Astrocyte of the cerebellum (primary cell): ENCODE results near the gene ATXN1.
A peak's percentile ranks its signal among the peaks of the same experiment; 100 is the strongest.

Source experiments
- DNase-seq: peaks from one replicate; pipeline ENCODE4 v3.0.0-alpha.2; 2011; ENCODE audit warnings: low read depth
- H3K4me3 ChIP-seq: 2 replicates; pipeline ENCODE4 v1.5.1; 2011; ENCODE audit warnings: mild to moderate bottlenecking, low read depth, low read length, moderate library complexity
- in situ Hi-C: cut with HindIII; loops from 2 replicates; pipeline ENCODE4 v1.10.0; 2017; ENCODE audit warnings: low sequenced_read_pairs
- TF ChIP-seq, protein P1 (sequence below): IDR thresholded peaks from 2 replicates; pipeline ENCODE4 v1.5.1; 2012; ENCODE audit warnings: low read length, low read depth, moderate library complexity, mild to moderate bottlenecking; ENCODE audit errors: missing control alignments

Gene ATXN1

DNA sequence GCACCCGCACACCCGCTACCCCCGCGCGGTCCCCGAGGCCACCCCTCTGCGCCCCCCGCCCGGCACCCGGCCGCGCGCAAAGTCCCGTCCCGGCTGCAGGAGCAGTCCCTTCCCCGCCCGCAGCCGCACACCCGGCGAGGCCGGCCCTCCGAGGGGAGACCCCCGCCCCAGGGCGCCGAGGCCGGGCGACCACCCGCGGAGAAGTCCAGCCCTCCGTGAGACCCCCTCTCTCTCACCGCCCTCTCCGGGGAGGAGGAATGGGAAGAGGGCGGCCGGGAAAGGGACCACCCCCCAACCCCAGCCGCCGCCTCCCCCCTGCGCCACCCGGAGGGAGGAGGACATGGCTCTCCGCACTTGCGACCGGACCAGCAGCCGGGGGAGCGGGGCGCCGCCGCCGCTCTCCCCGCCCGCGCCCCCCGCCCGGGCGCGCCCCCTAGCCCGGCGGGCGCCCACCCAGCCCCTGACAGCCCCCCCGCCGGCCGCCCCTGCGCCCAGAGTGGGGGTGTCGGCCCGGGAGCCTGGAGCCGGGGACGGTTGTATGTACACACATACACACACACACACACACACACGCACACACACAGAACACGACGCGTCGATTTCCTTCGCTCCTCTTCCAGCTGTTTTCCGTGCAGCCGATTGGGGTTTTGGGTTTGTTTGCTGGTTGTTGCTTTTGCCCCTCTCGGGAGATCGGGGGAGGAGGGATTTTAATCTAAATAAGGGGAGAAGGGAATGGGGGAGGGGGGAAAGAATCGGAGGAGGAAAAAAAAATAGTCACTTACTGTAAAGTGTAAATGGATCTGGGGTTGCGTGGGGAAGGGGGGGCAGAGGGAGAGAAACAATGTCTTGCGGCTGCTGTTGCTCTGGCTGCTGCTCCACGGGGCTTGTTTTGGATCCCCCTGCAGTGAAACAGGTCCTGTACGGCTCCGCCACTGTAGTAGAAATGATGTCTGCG, at the start of gene ATXN1:
Gene ATXN1, minus strand, starts transcription at position 945 of the 955 bp plus-strand sequence.
- no peak for DNase-seq
- TF ChIP-seq, protein P1, sequence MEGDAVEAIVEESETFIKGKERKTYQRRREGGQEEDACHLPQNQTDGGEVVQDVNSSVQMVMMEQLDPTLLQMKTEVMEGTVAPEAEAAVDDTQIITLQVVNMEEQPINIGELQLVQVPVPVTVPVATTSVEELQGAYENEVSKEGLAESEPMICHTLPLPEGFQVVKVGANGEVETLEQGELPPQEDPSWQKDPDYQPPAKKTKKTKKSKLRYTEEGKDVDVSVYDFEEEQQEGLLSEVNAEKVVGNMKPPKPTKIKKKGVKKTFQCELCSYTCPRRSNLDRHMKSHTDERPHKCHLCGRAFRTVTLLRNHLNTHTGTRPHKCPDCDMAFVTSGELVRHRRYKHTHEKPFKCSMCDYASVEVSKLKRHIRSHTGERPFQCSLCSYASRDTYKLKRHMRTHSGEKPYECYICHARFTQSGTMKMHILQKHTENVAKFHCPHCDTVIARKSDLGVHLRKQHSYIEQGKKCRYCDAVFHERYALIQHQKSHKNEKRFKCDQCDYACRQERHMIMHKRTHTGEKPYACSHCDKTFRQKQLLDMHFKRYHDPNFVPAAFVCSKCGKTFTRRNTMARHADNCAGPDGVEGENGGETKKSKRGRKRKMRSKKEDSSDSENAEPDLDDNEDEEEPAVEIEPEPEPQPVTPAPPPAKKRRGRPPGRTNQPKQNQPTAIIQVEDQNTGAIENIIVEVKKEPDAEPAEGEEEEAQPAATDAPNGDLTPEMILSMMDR = no peak
- peak within 1 kb of the TSS; percentile 90 for H3K4me3 ChIP-seq
- in situ Hi-C loops = loop anchor here (10.0 to 25.0 kb wide), 2 partner anchors 194 to 248 kb away; no protein-coding TSS in a partner anchor

DNA sequence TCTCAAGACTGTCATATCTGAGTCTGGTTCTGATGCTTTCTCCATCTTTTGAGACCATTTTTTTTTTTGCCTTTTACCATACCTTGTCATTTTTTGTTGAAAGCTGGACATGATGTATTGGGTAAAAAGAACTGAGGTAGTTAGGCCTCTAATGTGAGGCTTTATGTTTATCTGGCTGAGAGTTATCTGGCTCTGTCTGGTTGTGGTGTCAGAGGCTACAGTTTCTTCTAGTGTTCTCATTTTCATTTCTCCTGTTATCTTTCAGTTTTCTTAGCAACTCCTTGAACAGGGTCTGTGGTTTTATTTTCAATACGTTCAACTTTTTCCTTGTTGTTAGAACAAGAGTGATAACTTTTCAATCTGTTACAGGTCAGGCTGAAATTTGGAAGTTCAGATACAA, 49.2 kb upstream of the ATXN1 start:
- in situ Hi-C loops = no loop called here
- TF ChIP-seq, protein P1 = no peak
- no peak overlapping the region for H3K4me3 ChIP-seq
- DNase-seq = no peak

DNA sequence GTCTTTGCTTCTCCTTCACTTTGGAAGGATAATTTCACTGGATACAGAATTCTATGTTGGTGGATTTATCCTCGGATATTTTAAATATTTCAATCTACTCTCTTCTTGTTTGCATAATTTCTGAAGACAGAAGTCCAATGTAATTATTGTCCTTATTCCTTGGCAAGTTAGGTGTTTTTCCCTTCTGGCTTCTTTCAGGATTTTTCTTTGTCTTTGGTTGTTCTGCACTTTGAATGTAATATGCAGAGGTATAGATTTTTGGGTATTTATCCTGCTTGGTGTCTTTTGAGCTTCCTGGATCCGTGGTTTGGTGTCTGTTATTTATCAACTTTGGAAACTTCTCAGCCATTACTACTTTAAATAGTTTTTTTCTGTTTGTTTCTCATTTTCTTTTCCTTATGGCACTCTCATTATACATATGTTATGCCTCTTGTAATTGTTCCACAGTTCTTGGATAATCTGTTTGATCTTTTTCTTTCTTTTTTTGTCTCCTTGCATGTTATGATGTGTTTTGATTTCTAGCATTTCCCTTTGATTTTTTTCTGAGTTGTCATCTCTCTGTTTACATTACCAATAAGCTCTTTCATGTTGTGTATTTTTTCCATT, 48.6 kb upstream of the ATXN1 start:
- TF ChIP-seq, protein P1 = no peak
- in situ Hi-C loops = no loop called here
- DNase-seq = no peak
- no peak overlapping the region for H3K4me3 ChIP-seq

DNA sequence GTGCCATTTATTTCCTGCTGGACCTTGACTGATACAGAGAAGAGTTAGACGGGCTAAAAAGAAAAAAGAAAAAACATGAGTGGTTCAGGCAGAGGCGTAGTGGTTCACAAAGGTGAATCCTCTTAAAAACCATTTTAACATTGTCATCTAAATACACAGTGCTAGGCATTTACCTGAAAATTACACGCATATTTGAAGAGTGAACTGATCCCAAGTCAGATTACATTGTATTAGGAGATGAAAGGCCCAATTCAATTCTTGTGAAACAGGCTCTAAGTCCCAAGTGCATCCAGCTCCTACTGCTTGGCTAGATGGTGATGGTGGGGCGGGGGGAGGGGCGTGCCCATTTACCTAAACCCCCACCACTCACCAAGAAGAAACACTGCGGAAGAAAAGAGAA, 46.7 kb upstream of the ATXN1 start:
- DNase-seq = no peak
- in situ Hi-C loops = no loop called here

DNA sequence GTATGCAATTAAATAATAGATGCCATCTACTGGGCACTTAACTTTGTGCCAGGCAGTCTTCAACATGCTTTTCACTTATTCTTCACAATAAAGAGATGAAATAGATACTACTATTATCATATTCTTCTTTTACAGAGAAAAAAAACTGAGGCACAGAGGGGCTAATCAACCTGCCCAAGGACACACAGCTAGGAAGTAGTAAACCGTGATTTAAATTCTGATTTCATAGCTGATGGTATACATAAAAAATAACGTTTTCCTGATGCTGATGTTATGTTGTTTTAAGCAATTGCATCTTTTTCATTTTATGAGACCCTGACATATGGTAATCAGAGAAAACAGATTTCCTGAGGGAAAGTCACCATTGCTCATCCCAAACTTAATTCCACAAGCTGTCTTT, 45.1 kb upstream of the ATXN1 start:
- in situ Hi-C loops = no loop called here
- no peak overlapping the region for H3K4me3 ChIP-seq
- TF ChIP-seq, protein P1 = no peak
- DNase-seq = no peak

More for the DNA sequence above, 46.7 kb upstream of the ATXN1 start:
- no peak overlapping the region for H3K4me3 ChIP-seq
- TF ChIP-seq, protein P1 = no peak

DNA sequence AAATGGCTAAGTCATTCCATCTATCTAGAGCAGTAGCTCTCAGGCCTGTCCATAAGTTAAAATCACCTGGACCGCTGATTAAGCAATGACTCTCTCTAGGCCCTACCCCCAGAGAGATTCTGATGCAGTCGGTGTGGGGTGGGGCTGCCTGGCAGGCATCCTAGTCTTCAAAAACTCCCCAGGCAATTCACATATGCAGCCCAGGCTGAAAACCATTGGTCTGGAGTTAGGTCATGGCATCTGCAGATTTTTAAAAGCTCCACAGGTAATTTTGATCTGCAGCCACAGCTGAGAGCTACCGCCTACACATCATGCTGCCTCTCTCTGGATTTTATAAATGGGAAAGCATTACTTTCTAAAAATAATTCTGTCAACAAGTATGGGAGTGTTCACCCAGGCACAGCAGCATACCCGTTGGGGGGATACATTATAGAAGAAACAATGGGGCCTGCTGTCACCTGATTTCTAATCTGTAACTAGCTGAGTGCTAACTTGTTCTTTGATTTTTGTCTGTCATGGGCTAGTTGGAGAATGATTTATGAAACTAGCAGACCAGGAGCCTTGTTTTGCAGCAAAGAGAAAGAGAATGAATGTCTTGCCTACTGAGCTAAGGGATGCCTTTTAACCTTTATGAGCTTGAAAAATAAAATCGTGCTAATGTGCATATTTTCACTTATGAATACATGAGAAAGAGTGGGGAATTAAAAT, 44.1 kb upstream of the ATXN1 start:
- in situ Hi-C loops = no loop called here
- no peak for DNase-seq
- TF ChIP-seq, protein P1 = no peak
- H3K4me3 ChIP-seq = no peak overlapping the region
